Spleen (tissue), 11 donors: Measurements from ENCODE around the gene HS3ST3B1. TPM values are rescaled to one million over a fixed set of nuclear protein-coding genes. Genes with fewer than 3 reads are reported as not detected.

Experiments used
- DNase-seq: peaks from one replicate; pipeline ENCODE4 v3.0.0-alpha.2; 2020
- H3K27ac ChIP-seq, 8 donors: fragments of 200-600 bp; sonication (generic) in 7 of 8; 1 replicate in 4 of 8; 2 replicates in 4 of 8; pipeline versions ENCODE4 v1.5.0 to v1.8.0; 2016 to 2021; ENCODE audit warnings: inconsistent platforms in 4 of 8, mild to moderate bottlenecking in 4 of 8, moderate library complexity in 1 of 8
- H3K27me3 ChIP-seq, 7 donors: fragments of 200-600 bp; sonication (generic) in 6 of 7; replicated peaks in 1 of 7; 1 replicate in 4 of 7; 2 replicates in 3 of 7; pipeline versions ENCODE4 v1.5.0 to v1.8.0; 2016 to 2021; ENCODE audit warnings: inconsistent platforms in 3 of 7, mild to moderate bottlenecking in 1 of 7
- H3K36me3 ChIP-seq, 6 donors: fragments of 200-600 bp; sonication (generic) in 5 of 6; 1 replicate in 4 of 6; 2 replicates in 2 of 6; pipeline versions ENCODE4 v1.5.0 to v1.8.0; 2016 to 2021; ENCODE audit warnings: inconsistent platforms in 2 of 6
- H3K4me1 ChIP-seq, 6 donors: fragments of 200-600 bp; sonication (generic) in 5 of 6; 1 replicate in 3 of 6; 2 replicates in 3 of 6; pipeline versions ENCODE4 v1.5.0 to v1.8.0; 2016 to 2021; ENCODE audit warnings: inconsistent platforms in 3 of 6
- H3K4me3 ChIP-seq, 8 donors: fragments of 200-600 bp; sonication (generic) in 7 of 8; 1 replicate in 4 of 8; 2 replicates in 4 of 8; pipeline versions ENCODE4 v1.5.0 to v1.8.0; 2016 to 2021; ENCODE audit warnings: inconsistent platforms in 4 of 8, mild to moderate bottlenecking in 4 of 8, moderate library complexity in 2 of 8
- H3K9me3 ChIP-seq, 8 donors: fragments of 200-600 bp; sonication (generic) in 7 of 8; 1 replicate in 4 of 8; 2 replicates in 4 of 8; pipeline versions ENCODE4 v1.5.0 to v1.8.0; 2016 to 2021; ENCODE audit warnings: inconsistent platforms in 4 of 8
- POLR2A ChIP-seq, 3 donors: fragments of 450-650 bp; IDR thresholded peaks; one replicate each; pipeline ENCODE4 v1.5.1; 2017; ENCODE audit warnings: antibody characterized with exemption in 3 of 3, mild to moderate bottlenecking in 1 of 3
- POLR2AphosphoS5 ChIP-seq, 3 donors: sonication (generic); formaldehyde crosslinking; IDR thresholded peaks; one replicate each; pipeline ENCODE4 v1.5.1; 2017; ENCODE audit warnings: antibody characterized with exemption in 3 of 3
- WGBS, 5 donors: extraction: QIAGEN DNeasy Blood & Tissue Kit in 3 of 5; methylation state at CpG; one replicate each; pipeline versions ENCODE4 v1.1.5 to v1.1.7; 2013 to 2018; 5-methylcytosine and 5-hydroxymethylcytosine counted together
- intact Hi-C: fragments of 100-400 bp; cut with DNase I; formaldehyde crosslinking; loops from one replicate; pipeline ENCODE4 v1.15.0; 2023; ENCODE audit warnings: low total_unique reads
- polyA plus RNA-seq, 3 donors: library from polyadenylated mRNA; stranded (reverse); fragments of 200-250 nt; gene quantifications; one replicate each; pipeline ENCODE4 v1.2.1, GENCODE V29; 2013
- total RNA-seq, 7 donors: library from RNA; depleted of rRNA in 3 of 7; stranded (reverse); fragments of >200 nt in 3 of 7; fragmentation: NEBNext Ultra II Directional in 4 of 7; extraction: Animal tissue kit (Norgen Biotek cat#: 25700) in 4 of 7; gene quantifications; one replicate each; pipeline versions ENCODE4 v1.1.0 to v1.2.1, GENCODE V29; 2016 to 2021
- TF ChIP-seq, protein P1 (sequence below), 11 experiments: fragments of 200-600 bp in 7 of 11; fragments of 450-650 bp in 4 of 11; sonication (generic) in 4 of 11; IDR thresholded peaks in 8 of 11; conservative IDR thresholded peaks in 3 of 11; 1 replicate in 7 of 11; 2 replicates in 4 of 11; pipeline versions ENCODE4 v1.4.0 to v1.8.0; 2016 to 2021; ENCODE audit warnings: antibody characterized with exemption in 11 of 11, inconsistent platforms in 4 of 11, mild to moderate bottlenecking in 1 of 11
- donor health status: healthy with polysubstance abuse.
- donor health status: DM: no; HTN: no; CAD: no; lungs with moderate emphysema.
- donor health status: DM: no; HTN: no; CAD: no.
- donor health status: Bipolar disorder and iron deficiency.
- donor health status: healthy.
- donor health status: DM: no; HTN: no; CAD: no.
- donor health status: DM: yes; HTN: yes; CAD: no.

HS3ST3B1 gene
- total and polyA plus RNA-seq, 10 donors = 1.3 to 17.9 (median 11.4) TPM

DNA sequence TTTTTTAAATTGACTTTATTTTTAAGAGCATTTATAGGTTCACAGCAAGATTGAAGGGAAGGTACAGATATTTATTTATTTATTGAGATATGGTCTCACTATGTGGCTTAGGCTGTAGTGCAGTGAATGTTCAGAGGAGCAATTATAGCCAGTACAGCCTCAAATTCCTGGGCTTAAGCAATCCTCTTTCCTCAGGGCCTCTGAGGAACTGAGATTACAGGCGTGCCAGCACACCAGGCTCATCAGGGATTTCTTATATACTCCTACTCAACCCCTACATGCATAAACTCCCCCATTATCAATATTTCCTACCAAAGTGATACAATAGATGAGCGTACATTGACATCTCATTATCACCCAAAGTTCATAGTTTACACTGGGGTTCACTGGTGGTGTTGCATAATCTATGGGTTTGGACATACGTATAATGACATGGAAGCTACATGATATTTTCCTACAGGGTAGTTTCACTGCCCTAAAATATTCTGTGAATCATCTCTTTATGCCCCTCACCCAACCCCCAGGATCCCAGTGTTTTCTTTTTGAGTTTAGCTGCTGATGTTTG, 33.5 kb downstream of the HS3ST3B1 start:
- intact Hi-C loops = no loop called here
- H3K4me1 ChIP-seq = peaks cover 0 to 61% (median 27%) of the 10 kb centered on the region in 6 donors
- H3K36me3 ChIP-seq = peaks cover 0 to 4% (median 0%) of the 10 kb centered on the region in 6 donors
- DNase-seq = no peak
- WGBS, 5 donors = 60 to 80% (median 75%) methylated on average over 3 of the region's 3 CpGs
- H3K4me3 ChIP-seq = no peak overlapping the region
- H3K9me3 ChIP-seq = no peaks in the 10 kb centered on the region
- no peaks in the 10 kb centered on the region for H3K27me3 ChIP-seq
- TF ChIP-seq, protein P1, sequence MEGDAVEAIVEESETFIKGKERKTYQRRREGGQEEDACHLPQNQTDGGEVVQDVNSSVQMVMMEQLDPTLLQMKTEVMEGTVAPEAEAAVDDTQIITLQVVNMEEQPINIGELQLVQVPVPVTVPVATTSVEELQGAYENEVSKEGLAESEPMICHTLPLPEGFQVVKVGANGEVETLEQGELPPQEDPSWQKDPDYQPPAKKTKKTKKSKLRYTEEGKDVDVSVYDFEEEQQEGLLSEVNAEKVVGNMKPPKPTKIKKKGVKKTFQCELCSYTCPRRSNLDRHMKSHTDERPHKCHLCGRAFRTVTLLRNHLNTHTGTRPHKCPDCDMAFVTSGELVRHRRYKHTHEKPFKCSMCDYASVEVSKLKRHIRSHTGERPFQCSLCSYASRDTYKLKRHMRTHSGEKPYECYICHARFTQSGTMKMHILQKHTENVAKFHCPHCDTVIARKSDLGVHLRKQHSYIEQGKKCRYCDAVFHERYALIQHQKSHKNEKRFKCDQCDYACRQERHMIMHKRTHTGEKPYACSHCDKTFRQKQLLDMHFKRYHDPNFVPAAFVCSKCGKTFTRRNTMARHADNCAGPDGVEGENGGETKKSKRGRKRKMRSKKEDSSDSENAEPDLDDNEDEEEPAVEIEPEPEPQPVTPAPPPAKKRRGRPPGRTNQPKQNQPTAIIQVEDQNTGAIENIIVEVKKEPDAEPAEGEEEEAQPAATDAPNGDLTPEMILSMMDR (IDR thresholded peaks at IDR 0.05 in 8 of 11, conservative IDR thresholded peaks at IDR 0.05 in 3 of 11) = no peak
- no peak for TF ChIP-seq POLR2A (IDR thresholded peaks at IDR 0.05)
- TF ChIP-seq POLR2AphosphoS5 (IDR thresholded peaks at IDR 0.05) = no peak
- peak overlapping the region in 3 of 8 donors; percentile 2 to 32 (median 19) for H3K27ac ChIP-seq

DNA sequence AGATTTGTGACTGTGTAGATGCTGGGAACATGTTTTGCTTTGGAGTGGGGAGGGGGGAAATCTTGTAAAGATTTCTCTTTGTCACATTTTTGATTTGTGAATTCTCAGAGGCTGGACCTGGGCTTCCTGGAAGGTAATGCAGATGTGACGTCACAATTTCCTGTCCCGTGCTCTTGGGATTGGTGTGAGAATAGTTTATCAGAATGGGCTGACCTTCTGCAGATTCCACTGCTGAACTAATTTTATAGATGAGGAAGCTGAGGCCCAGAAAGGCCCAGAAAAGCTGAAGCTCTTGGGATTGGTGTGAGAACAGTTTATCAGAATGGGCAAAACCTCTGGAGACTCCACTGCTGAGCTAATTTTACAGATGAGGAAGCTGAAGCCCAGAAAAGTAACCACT, 34.0 kb downstream of the HS3ST3B1 start:
- TF ChIP-seq, protein P1 (IDR thresholded peaks at IDR 0.05 in 8 of 11, conservative IDR thresholded peaks at IDR 0.05 in 3 of 11) = no peak
- no peak for TF ChIP-seq POLR2A (IDR thresholded peaks at IDR 0.05)
- TF ChIP-seq POLR2AphosphoS5 (IDR thresholded peaks at IDR 0.05) = no peak
- Histone ChIP-seq H3K36me3 (peaks cover 0 to 4% (median 0%) of the 10 kb centered on the region in 6 donors), H3K4me1 (peaks cover 0 to 60% (median 22%) of the 10 kb centered on the region in 6 donors), H3K9me3 (no peaks in the 10 kb centered on the region), H3K27me3 (no peaks in the 10 kb centered on the region), H3K27ac (peak overlapping the region in 4 of 8 donors; percentile 2 to 32 (median 16)), H3K4me3 (no peak overlapping the region)
- intact Hi-C loops = no loop called here
- WGBS, 5 donors = 18 to 40% (median 21%) methylated on average over 2 of the region's 2 CpGs
- DNase-seq = no peak

DNA sequence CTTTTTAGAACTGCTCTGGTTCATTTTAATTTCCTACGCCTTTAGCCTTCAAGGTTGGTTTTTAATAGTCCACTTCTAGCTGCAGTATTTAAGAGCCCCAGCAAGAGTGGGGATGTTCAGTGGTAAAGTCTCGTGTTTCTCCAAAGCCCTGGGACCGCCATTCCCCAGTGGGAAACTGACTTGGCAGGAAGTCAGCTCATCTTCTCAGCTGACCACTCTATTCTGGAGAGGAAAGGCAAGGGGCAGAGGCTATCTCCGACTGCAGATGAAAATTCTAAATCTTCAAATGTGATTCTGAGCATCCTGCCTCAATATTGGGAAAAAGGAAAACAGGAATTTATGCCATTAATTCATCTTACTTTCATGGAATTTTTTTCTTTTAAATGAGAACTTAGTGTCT, 35.5 kb downstream of the HS3ST3B1 start:
- 73 to 90% (median 79%) methylated on average over 4 of the region's 4 CpGs for WGBS, 5 donors
- Histone ChIP-seq H3K4me3 (no peak overlapping the region), H3K27me3 (no peaks in the 10 kb centered on the region), H3K27ac (no peak overlapping the region), H3K36me3 (peaks cover 0 to 4% (median 0%) of the 10 kb centered on the region in 6 donors), H3K9me3 (no peaks in the 10 kb centered on the region), H3K4me1 (peaks cover 0 to 61% (median 32%) of the 10 kb centered on the region in 6 donors)
- no peak for TF ChIP-seq POLR2AphosphoS5 (IDR thresholded peaks at IDR 0.05)
- TF ChIP-seq, protein P1 (IDR thresholded peaks at IDR 0.05 in 8 of 11, conservative IDR thresholded peaks at IDR 0.05 in 3 of 11) = no peak
- no peak for TF ChIP-seq POLR2A (IDR thresholded peaks at IDR 0.05)
- intact Hi-C loops = no loop called here
- no peak for DNase-seq

DNA sequence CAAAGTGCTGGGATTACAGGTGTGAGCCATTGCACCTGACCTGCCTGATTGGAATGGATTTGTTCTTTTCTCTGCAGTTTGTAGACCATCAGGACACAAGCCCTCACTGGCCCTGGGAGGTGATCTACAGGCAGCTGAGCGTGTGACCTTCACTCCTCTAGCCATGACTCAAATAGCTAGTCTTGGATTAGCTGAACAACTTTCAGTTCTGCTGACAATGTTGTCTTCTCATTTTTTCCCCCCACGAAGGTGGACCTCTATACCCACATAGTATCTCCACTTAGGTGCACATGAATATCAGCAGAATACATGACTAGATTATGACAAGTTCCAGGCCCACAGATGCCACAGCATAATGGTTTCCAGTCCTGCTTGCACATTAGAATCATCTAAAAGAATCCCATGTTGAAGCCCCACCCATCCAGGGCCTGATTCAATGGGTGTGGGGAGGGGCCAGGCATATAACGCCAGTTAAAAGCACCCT, 36.8 kb downstream of the HS3ST3B1 start:
- intact Hi-C loops = no loop called here
- Histone ChIP-seq H3K27ac (no peak overlapping the region), H3K27me3 (no peaks in the 10 kb centered on the region), H3K36me3 (peaks cover 0 to 4% (median 0%) of the 10 kb centered on the region in 6 donors), H3K9me3 (no peaks in the 10 kb centered on the region), H3K4me3 (no peak overlapping the region), H3K4me1 (peaks cover 0 to 62% (median 32%) of the 10 kb centered on the region in 6 donors)
- TF ChIP-seq, protein P1 (IDR thresholded peaks at IDR 0.05 in 8 of 11, conservative IDR thresholded peaks at IDR 0.05 in 3 of 11) = no peak
- no peak for TF ChIP-seq POLR2AphosphoS5 (IDR thresholded peaks at IDR 0.05)
- no peak for TF ChIP-seq POLR2A (IDR thresholded peaks at IDR 0.05)
- no peak for DNase-seq
- 69 to 81% (median 75%) methylated on average over 3 of the region's 3 CpGs for WGBS, 5 donors
